NCI-H2171 treated with DMSO at 0.1 percent for 48 hours (cell line): ENCODE data around the gene SLC22A5.
"Not testable (repeated sequence)": the region's sequence is repeated elsewhere in the genome, so short reads cannot be mapped to it uniquely, and the experiment has no call there.

ENCODE experiments used
- DNase-seq: peaks from one replicate; lab custom pipeline; 2025; lab: John Stamatoyannopoulos, UW

The SLC22A5 gene

GRCh38 chr5:132388244-132389050 lies 18.9 kb downstream of the SLC22A5 start:
- DNase-seq, result no peak

GRCh38 chr5:132389051-132389331 lies 19.5 kb downstream of the SLC22A5 start:
- DNase-seq, result no peak

- no peak for DNase-seq
These were observed 20.2 kb downstream of the SLC22A5 start for GRCh38 chr5:132389585-132390286.

GRCh38 chr5:132391247-132391646 lies 21.7 kb downstream of the SLC22A5 start:
- DNase-seq, result no peak

GRCh38 chr5:132391870-132392269 lies 22.4 kb downstream of the SLC22A5 start:
- no peak for DNase-seq

GRCh38 chr5:132392411-132392810 lies 22.9 kb downstream of the SLC22A5 start:
- DNase-seq, result no peak

GRCh38 chr5:132392978-132393825 lies 23.7 kb downstream of the SLC22A5 start:
- peak; percentile 10 for DNase-seq

- peak; percentile 89 for DNase-seq
These were observed 25.3 kb downstream of the SLC22A5 start for GRCh38 chr5:132394667-132395259.

GRCh38 chr5:132396589-132397031 lies 27.1 kb downstream of the SLC22A5 start:
- no peak for DNase-seq

GRCh38 chr5:132397224-132397623 lies 27.7 kb downstream of the SLC22A5 start:
- no peak for DNase-seq

- not testable (repeated sequence) for DNase-seq
These were observed 28.6 kb downstream of the SLC22A5 start for GRCh38 chr5:132397936-132398675.

- DNase-seq, result not testable (repeated sequence)
These were observed 34.5 kb downstream of the SLC22A5 start for GRCh38 chr5:132404041-132404440.

- DNase-seq, result no peak
These were observed 36.1 kb downstream of the SLC22A5 start for GRCh38 chr5:132405646-132406045.

- DNase-seq, result no peak
These were observed 36.8 kb downstream of the SLC22A5 start for GRCh38 chr5:132406144-132406783.

GRCh38 chr5:132407970-132408369 lies 38.5 kb downstream of the SLC22A5 start:
- DNase-seq, result no peak

- no peak for DNase-seq
These were observed 38.9 kb downstream of the SLC22A5 start for GRCh38 chr5:132408456-132408855.

GRCh38 chr5:132408965-132409364 lies 39.5 kb downstream of the SLC22A5 start:
- no peak for DNase-seq

GRCh38 chr5:132410451-132411303 lies 41.2 kb downstream of the SLC22A5 start:
- peak; percentile 28 for DNase-seq

- DNase-seq, result no peak
These were observed 41.9 kb downstream of the SLC22A5 start for GRCh38 chr5:132411304-132412013.
